Daoy (cell line): Measurements from ENCODE around the gene RBM5. TPM values are rescaled to one million over a fixed set of nuclear protein-coding genes. Genes with fewer than 3 reads are reported as not detected.

ENCODE experiments used
- DNase-seq: peaks from one replicate; pipeline ENCODE4 v3.0.0-alpha.2; 2015; ENCODE audit warnings: low read depth
- total RNA-seq: library from RNA; depleted of rRNA; stranded (reverse); fragments of >200 nt; shearing (Covaris generic); gene quantifications from 2 replicates; pipeline ENCODE4 v1.2.3, GENCODE V29; 2014

The RBM5 gene
- total RNA-seq, 1 experiment from 2014 or later: 62.9 TPM

GRCh38 chr3:50138266-50139200 is 49.8 kb downstream of the RBM5 start:
- peak; percentile 70 for DNase-seq

DNA sequence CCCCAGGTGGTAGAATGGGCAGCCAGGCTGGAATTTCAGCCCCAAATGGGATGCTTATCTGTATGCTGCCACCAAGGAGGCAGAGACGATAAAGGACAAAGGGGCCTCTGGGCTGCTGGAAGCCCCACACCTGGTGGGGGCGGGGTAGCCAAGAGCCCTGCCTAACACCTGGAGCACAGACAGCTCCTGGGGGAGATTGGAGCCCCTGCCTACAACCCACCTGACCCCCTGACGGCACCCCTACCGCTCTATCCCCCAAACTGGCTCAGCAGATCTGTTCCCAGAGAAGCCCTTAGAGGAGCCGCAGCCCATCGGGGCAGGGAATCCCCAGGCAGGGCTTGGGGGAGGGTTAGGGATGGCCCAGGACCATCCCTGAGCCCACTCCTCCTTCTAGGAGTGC is 50.6 kb downstream of the RBM5 start:
- DNase-seq: no peak

GRCh38 chr3:50139718-50140423 is 51.2 kb downstream of the RBM5 start:
- DNase-seq: no peak

- DNase-seq: no peak
Measured at GRCh38 chr3:50140990-50141389, 52.3 kb downstream of the RBM5 start.

DNA sequence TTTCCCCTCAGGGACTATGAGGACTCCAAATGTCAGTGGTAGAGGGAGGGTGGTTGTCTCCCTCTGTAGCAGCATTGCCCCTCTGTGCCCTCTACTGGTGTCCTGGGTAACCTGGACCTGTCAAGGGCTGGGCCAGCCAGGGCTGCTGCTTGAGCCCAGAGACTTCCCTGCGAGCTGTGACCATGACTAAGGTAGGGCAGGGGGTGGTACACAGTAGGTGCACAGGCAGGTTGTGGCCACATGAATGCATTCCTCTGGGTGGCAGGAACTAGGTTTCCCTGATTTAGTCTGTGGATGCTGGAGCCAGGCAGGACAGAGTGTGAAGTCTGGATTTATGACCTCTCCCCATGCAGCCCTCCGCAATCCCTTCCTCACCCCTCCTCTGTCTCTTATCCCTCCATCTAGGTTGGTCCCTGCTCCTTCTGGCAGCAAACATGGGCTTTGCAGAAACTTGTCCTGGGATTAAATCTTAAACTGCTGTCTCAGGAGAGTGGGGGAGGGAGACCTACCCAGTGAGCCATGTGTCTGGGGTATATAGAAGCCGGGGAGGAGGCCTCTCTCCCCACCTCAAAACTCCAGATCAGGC is 57.7 kb downstream of the RBM5 start:
- DNase-seq: no peak

- no peak for DNase-seq
Measured at GRCh38 chr3:50147016-50147415, 58.3 kb downstream of the RBM5 start.

DNA sequence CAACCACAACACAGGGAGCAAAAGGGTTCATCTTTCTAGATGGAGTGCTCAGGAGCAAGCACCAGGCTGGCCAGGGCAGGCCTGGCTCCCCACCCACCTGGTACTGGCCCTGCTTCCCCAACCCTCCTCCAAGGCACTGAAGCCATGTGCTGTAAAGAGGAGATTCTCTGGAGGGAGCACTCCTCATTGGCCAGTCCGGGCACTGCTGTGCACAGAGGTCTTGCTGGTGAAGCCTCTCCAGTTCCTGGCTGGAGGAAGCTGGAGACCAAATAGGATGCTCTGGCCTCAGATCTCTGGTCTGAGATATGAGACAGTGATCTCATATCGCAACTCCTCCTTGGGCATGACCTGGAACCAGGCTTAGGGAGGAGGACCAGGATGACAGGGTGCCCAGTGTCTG is 58.7 kb downstream of the RBM5 start:
- DNase-seq: no peak

DNA sequence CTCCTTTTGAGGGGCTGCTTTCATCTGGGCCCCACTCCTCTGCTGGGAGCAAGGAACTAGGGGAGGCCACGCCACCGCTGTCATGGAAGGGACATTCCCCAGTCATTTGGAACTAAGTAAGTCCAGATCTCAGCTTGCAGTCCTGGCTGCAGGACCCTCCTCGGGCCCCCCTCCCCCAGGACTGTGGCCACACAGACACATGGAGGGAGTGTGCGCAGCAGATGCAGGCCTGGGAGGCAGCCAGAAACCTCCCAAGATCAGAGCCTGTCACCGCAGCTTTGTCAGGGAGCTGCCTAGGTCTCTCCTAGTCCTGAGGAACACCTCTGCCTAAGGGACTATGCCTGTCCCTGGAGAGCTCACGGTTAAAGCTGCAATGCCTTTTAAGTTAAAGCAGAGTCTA is 59.1 kb downstream of the RBM5 start:
- DNase-seq: no peak

- DNase-seq: no peak
Measured at GRCh38 chr3:50150404-50150750, 61.7 kb downstream of the RBM5 start.

- no peak for DNase-seq
Measured at GRCh38 chr3:50150863-50151686, 62.4 kb downstream of the RBM5 start.

GRCh38 chr3:50151728-50152127 is 63.0 kb downstream of the RBM5 start:
- no peak for DNase-seq

DNA sequence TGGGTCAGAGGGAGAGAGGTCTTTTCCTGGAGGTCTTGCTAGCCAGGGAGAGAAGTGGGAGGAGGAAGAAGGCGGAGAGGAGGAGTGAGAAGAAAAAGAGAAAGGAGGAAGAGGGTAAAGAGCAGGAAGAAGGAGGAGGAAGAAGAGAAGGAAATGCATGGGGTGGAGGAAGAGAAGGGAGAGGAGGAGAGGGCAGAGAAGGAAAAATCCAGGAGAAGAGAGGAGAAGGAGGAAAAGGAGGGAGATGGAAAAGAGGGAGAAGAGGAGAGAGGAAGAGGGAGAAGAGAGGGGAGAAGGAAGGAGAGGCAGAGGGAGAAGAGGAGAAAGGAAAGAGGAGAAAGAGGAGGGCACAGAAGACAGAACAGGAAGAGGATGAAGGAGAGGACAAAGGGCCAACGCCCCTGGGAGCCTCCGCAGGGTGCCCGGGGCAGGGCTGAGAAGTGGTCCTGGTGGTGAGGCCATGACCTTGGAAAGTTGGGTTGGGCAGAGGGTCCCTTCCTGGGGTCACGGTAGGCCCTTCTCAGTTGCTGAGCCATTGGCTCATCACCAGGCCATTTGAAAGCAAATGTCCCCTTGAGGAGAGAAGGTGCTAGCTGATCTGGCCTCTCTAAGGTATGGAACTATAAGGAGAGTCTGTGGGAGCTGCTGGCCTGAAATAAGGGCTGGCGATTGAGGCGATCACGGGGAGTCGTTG is 65.2 kb downstream of the RBM5 start:
- DNase-seq: no peak

DNA sequence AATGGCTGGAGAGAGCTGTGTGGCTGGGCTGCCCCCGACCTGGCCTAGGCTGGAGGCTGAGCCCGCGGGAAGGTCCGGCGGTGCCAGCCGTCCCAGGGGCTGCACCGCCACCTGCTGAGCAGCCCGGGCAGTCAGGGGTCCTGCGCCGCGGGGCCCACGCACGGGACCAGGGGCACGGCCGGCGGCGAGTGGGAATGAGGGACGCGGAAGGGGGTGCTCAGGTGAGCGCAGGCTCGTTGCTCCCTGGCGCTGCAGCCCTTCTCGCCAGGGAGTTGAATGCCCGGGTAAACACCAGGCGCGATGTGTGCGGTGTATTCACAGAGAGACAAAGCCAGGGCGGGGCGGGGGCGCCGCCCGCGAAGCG is 65.7 kb downstream of the RBM5 start:
- no peak for DNase-seq

- DNase-seq: peak; percentile 67
Measured at GRCh38 chr3:50154840-50155490, 66.2 kb downstream of the RBM5 start, which contains the start of gene SEMA3F. TSS of gene SEMA3F (plus strand) at chr3:50155324. CDS start at chr3:50159623, 4,299 bp downstream.

GRCh38 chr3:50155491-50155878 is 66.8 kb downstream of the RBM5 start:
- no peak for DNase-seq

GRCh38 chr3:50155891-50156290 is 67.2 kb downstream of the RBM5 start:
- DNase-seq: no peak

- no peak for DNase-seq
Measured at GRCh38 chr3:50156549-50157493, 68.1 kb downstream of the RBM5 start.

GRCh38 chr3:50157827-50158529 is 69.3 kb downstream of the RBM5 start:
- DNase-seq: no peak
